ENCODE results near the gene PHF21A.

The PHF21A gene

GRCh38 chr11:45961751-45962240 lies 159.5 kb downstream of the PHF21A start:
- TF ChIP-seq, protein P1, sequence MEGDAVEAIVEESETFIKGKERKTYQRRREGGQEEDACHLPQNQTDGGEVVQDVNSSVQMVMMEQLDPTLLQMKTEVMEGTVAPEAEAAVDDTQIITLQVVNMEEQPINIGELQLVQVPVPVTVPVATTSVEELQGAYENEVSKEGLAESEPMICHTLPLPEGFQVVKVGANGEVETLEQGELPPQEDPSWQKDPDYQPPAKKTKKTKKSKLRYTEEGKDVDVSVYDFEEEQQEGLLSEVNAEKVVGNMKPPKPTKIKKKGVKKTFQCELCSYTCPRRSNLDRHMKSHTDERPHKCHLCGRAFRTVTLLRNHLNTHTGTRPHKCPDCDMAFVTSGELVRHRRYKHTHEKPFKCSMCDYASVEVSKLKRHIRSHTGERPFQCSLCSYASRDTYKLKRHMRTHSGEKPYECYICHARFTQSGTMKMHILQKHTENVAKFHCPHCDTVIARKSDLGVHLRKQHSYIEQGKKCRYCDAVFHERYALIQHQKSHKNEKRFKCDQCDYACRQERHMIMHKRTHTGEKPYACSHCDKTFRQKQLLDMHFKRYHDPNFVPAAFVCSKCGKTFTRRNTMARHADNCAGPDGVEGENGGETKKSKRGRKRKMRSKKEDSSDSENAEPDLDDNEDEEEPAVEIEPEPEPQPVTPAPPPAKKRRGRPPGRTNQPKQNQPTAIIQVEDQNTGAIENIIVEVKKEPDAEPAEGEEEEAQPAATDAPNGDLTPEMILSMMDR (IDR thresholded peaks at IDR 0.05; ENCODE audit: insufficient read depth, low read length, poor library complexity, severe bottlenecking), result no peak
- no peak for TF ChIP-seq EZH2phosphoT487 (conservative IDR thresholded peaks at IDR 0.05; ENCODE audit: low read length)
- Histone ChIP-seq H4K20me1 (ENCODE audit: low read depth, low read length) (no peaks in the 10 kb centered on the region), H3K4me3 (ENCODE audit: insufficient read depth, low read length, poor library complexity, severe bottlenecking) (no peak overlapping the region), H3K36me3 (ENCODE audit: low read length) (no peaks in the 10 kb centered on the region; the same call in 1 of the 2 replicates), H2AFZ (ENCODE audit: low read depth, low read length, severe bottlenecking) (no peak overlapping the region), H3K27me3 (ENCODE audit: low read length) (no peaks in the 10 kb centered on the region), H3K9ac (ENCODE audit: low read length) (no peak overlapping the region), H3K4me2 (ENCODE audit: low read depth, low read length, poor library complexity, severe bottlenecking) (no peak overlapping the region), H3F3A (ENCODE audit: insufficient read depth) (peaks cover 4% of the 10 kb centered on the region; the same call in 1 of the 2 replicates), H3K27ac (ENCODE audit: low read depth, low read length) (no peak overlapping the region), H3K9me3 (ENCODE audit: insufficient read depth, low read length) (no peaks in the 10 kb centered on the region), H3K9me2 (replicated peaks; ENCODE audit: insufficient read depth, low read length) (no peaks in the 10 kb centered on the region), H3K79me2 (ENCODE audit: insufficient read depth, low read length) (no peaks in the 10 kb centered on the region)

- H3K4me2 ChIP-seq (ENCODE audit: low read depth, low read length, poor library complexity, severe bottlenecking), result no peak overlapping the region
- no peaks in the 10 kb centered on the region for H4K20me1 ChIP-seq (ENCODE audit: low read depth, low read length)
- no peak overlapping the region for H3K27ac ChIP-seq (ENCODE audit: low read depth, low read length)
- no peaks in the 10 kb centered on the region for H3K79me2 ChIP-seq (ENCODE audit: insufficient read depth, low read length)
- no peaks in the 10 kb centered on the region for H3K9me2 ChIP-seq (replicated peaks; ENCODE audit: insufficient read depth, low read length)
- H3K36me3 ChIP-seq (ENCODE audit: low read length), result no peaks in the 10 kb centered on the region; the same call in 1 of the 2 replicates
- TF ChIP-seq, protein P1 (IDR thresholded peaks at IDR 0.05; ENCODE audit: insufficient read depth, low read length, poor library complexity, severe bottlenecking), result no peak
- TF ChIP-seq EZH2phosphoT487 (conservative IDR thresholded peaks at IDR 0.05; ENCODE audit: low read length), result no peak
- peaks cover 4% of the 10 kb centered on the region; the same call in 1 of the 2 replicates for H3F3A ChIP-seq (ENCODE audit: insufficient read depth)
- no peak overlapping the region for H3K4me3 ChIP-seq (ENCODE audit: insufficient read depth, low read length, poor library complexity, severe bottlenecking)
- no peak overlapping the region for H3K9ac ChIP-seq (ENCODE audit: low read length)
- H3K27me3 ChIP-seq (ENCODE audit: low read length), result no peaks in the 10 kb centered on the region
- H2AFZ ChIP-seq (ENCODE audit: low read depth, low read length, severe bottlenecking), result no peak overlapping the region
- H3K9me3 ChIP-seq (ENCODE audit: insufficient read depth, low read length), result no peaks in the 10 kb centered on the region
Measured at GRCh38 chr11:45960387-45961095, 160.7 kb downstream of the PHF21A start.

GRCh38 chr11:45959851-45960250 lies 161.4 kb downstream of the PHF21A start:
- Histone ChIP-seq H3K27ac (ENCODE audit: low read depth, low read length) (no peak overlapping the region), H4K20me1 (ENCODE audit: low read depth, low read length) (no peaks in the 10 kb centered on the region), H3K9me3 (ENCODE audit: insufficient read depth, low read length) (no peaks in the 10 kb centered on the region), H3K36me3 (ENCODE audit: low read length) (no peaks in the 10 kb centered on the region; the same call in 1 of the 2 replicates), H2AFZ (ENCODE audit: low read depth, low read length, severe bottlenecking) (no peak overlapping the region), H3F3A (ENCODE audit: insufficient read depth) (peaks cover 4% of the 10 kb centered on the region; the same call in 1 of the 2 replicates), H3K9me2 (replicated peaks; ENCODE audit: insufficient read depth, low read length) (no peaks in the 10 kb centered on the region), H3K4me2 (ENCODE audit: low read depth, low read length, poor library complexity, severe bottlenecking) (no peak overlapping the region), H3K9ac (ENCODE audit: low read length) (no peak overlapping the region), H3K27me3 (ENCODE audit: low read length) (no peaks in the 10 kb centered on the region), H3K4me3 (ENCODE audit: insufficient read depth, low read length, poor library complexity, severe bottlenecking) (no peak overlapping the region), H3K79me2 (ENCODE audit: insufficient read depth, low read length) (no peaks in the 10 kb centered on the region)
- TF ChIP-seq, protein P1 (IDR thresholded peaks at IDR 0.05; ENCODE audit: insufficient read depth, low read length, poor library complexity, severe bottlenecking), result no peak
- TF ChIP-seq EZH2phosphoT487 (conservative IDR thresholded peaks at IDR 0.05; ENCODE audit: low read length), result no peak
